Tibial nerve (tissue), 4 donors: ENCODE data around the gene PVALB.

Source experiments
- CTCF ChIP-seq, 5 experiments: fragments of 200-600 bp in 3 of 5; fragments of 450-650 bp in 2 of 5; sonication (generic) in 3 of 5; IDR thresholded peaks; one replicate each; pipeline ENCODE4 v1.5.1; 2016 to 2019; ENCODE audit warnings: antibody characterized with exemption in 5 of 5, mild to moderate bottlenecking in 3 of 5, moderate library complexity in 2 of 5
- EP300 ChIP-seq, 2 donors: sonication (generic); formaldehyde crosslinking; IDR thresholded peaks; one replicate each; pipeline ENCODE4 v1.6.1; 2017; ENCODE audit warnings: antibody characterized with exemption in 2 of 2, mild to moderate bottlenecking in 1 of 2
- POLR2A ChIP-seq, 2 donors: fragments of 450-650 bp; IDR thresholded peaks; one replicate each; pipeline ENCODE4 v1.6.1; 2017; ENCODE audit warnings: antibody characterized with exemption in 2 of 2, mild to moderate bottlenecking in 2 of 2, moderate library complexity in 2 of 2

DNA sequence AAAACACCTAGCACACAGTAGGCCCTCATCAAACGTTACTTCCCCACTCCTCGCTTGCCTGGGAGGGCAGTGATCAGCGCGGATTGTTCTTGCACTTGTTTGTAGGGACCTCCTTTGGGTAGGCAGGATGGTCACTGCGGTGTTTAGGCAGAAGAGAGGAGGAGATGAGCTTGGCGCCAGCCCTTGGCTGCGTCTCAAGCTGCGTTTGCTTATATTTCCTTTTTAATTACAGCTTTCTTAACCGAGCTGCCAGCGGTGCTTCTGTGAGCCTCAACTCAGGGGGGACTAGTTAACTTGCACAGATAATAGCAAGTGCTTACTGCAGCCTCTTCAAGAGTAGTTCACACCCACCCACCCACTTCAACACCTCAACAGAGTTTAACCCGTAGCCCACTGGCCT, 56.0 kb downstream of the PVALB start:
- no peak for TF ChIP-seq CTCF (IDR thresholded peaks at IDR 0.05)
- TF ChIP-seq EP300 (IDR thresholded peaks at IDR 0.05): no peak
- TF ChIP-seq POLR2A (IDR thresholded peaks at IDR 0.05): no peak
